CD8-positive, alpha-beta memory T cell (primary cell): ENCODE data around the gene DNAH1. TPM values are rescaled to one million over a fixed set of nuclear protein-coding genes. Genes with fewer than 3 reads are reported as not detected.

ENCODE experiments used
- CTCF ChIA-PET: fragments of 350-600 bp; sonication (Branson Sonifier 250); formaldehyde crosslinking; loops from one replicate; lab custom pipeline; 2021; ENCODE audit warnings: antibody characterized with exemption; lab: Charles Lee
- POLR2A ChIA-PET: fragments of 350-600 bp; sonication (Branson Sonifier 250); formaldehyde crosslinking; loops from one replicate; lab custom pipeline; 2021; ENCODE audit warnings: antibody characterized with exemption; lab: Charles Lee
- DNase-seq, 5 donors: peaks; one replicate each; pipeline versions ENCODE4 v3.0.0 to v3.0.0-alpha.2; 2020 to 2022; ENCODE audit warnings: mixed read lengths in 1 of 5
- H3K27ac ChIP-seq: one replicate; pipeline ENCODE4 v1.7.0; 2013; ENCODE audit warnings: low read depth, mild to moderate bottlenecking, low read length, moderate library complexity
- H3K27me3 ChIP-seq: 2 replicates; pipeline ENCODE4 v1.7.0; 2013; ENCODE audit warnings: low read length, mild to moderate bottlenecking; ENCODE audit not compliant: insufficient read depth, poor library complexity, severe bottlenecking
- H3K36me3 ChIP-seq: 2 replicates; pipeline ENCODE4 v1.7.0; 2013; ENCODE audit warnings: mild to moderate bottlenecking, low read length, moderate library complexity; ENCODE audit not compliant: insufficient read depth
- H3K4me1 ChIP-seq: 2 replicates; pipeline ENCODE4 v1.7.0; 2013; ENCODE audit warnings: mild to moderate bottlenecking, low read length, moderate library complexity; ENCODE audit not compliant: insufficient read depth
- H3K4me3 ChIP-seq: 2 replicates; pipeline ENCODE4 v1.7.0; 2013; ENCODE audit warnings: mild to moderate bottlenecking, low read length
- H3K9me3 ChIP-seq: 2 replicates; pipeline ENCODE4 v1.7.0; 2013; ENCODE audit warnings: mild to moderate bottlenecking, low read length
- H3K27ac Mint-ChIP-seq, 8 donors: one replicate each; pipeline ENCODE4 v1.8.0; 2020 to 2021; ENCODE audit warnings: mixed read lengths in 8 of 8, mild to moderate bottlenecking in 6 of 8, inconsistent platforms in 3 of 8, moderate library complexity in 3 of 8
- H3K27me3 Mint-ChIP-seq, 2 donors: one replicate each; pipeline ENCODE4 v1.8.0; 2020 to 2021; ENCODE audit warnings: mixed read lengths in 2 of 2, mild to moderate bottlenecking in 1 of 2, moderate library complexity in 1 of 2
- H3K36me3 Mint-ChIP-seq, 3 donors: one replicate each; pipeline ENCODE4 v1.8.0; 2020 to 2021; ENCODE audit warnings: mixed read lengths in 3 of 3, inconsistent platforms in 1 of 3, mild to moderate bottlenecking in 1 of 3
- H3K4me1 Mint-ChIP-seq, 3 donors: one replicate each; pipeline ENCODE4 v1.8.0; 2020 to 2021; ENCODE audit warnings: mixed read lengths in 3 of 3, inconsistent platforms in 1 of 3, mild to moderate bottlenecking in 1 of 3
- H3K4me3 Mint-ChIP-seq, 7 donors: one replicate each; pipeline ENCODE4 v1.8.0; 2020 to 2021; ENCODE audit warnings: mixed read lengths in 7 of 7, mild to moderate bottlenecking in 6 of 7, moderate library complexity in 4 of 7, inconsistent platforms in 2 of 7
- H3K9me3 Mint-ChIP-seq, 5 donors: one replicate each; pipeline ENCODE4 v1.8.0; 2020 to 2022; ENCODE audit warnings: mixed read lengths in 5 of 5, mild to moderate bottlenecking in 3 of 5, moderate library complexity in 2 of 5, inconsistent platforms in 1 of 5
- polyA plus RNA-seq: library from polyadenylated mRNA; unstranded; fragments of 300-500 nt; fragmentation: Illumina TruSeq; gene quantifications from one replicate; pipeline ENCODE4 v1.2.3, GENCODE V29; 2021
- total RNA-seq, 2 experiments: library from RNA; stranded (reverse); gene quantifications; one replicate each; pipeline ENCODE4 v1.2.3, GENCODE V29; 2021

The DNAH1 gene
- total and polyA plus RNA-seq, 3 experiments from 2014 or later = 1.0 to 7.0 (median 7.0) TPM

GRCh38 chr3:52391096-52391495, 75.0 kb downstream of the DNAH1 start:
- H3K4me1 ChIP-seq = no peaks in the 10 kb centered on the region
- H3K27me3 ChIP-seq = no peaks in the 10 kb centered on the region
- Mint-ChIP-seq H3K9me3 (no peaks in the 10 kb centered on the region), H3K4me3 (no peak overlapping the region), H3K36me3 (peaks cover 6 to 65% (median 6%) of the 10 kb centered on the region in 3 donors), H3K27me3 (no peaks in the 10 kb centered on the region), H3K27ac (no peak overlapping the region), H3K4me1 (no peaks in the 10 kb centered on the region)
- no peaks in the 10 kb centered on the region for H3K9me3 ChIP-seq
- POLR2A ChIA-PET = no interaction called here
- no peak overlapping the region for H3K27ac ChIP-seq
- CTCF ChIA-PET = interaction anchor here (1.4 kb wide), 1 partner anchor 170 kb away, joined by 3 read pairs; no protein-coding TSS in a partner anchor
- no peak for DNase-seq
- no peaks in the 10 kb centered on the region for H3K36me3 ChIP-seq
- no peak overlapping the region for H3K4me3 ChIP-seq

- H3K36me3 Mint-ChIP-seq = peaks cover 6 to 61% (median 8%) of the 10 kb centered on the region in 3 donors
- Histone ChIP-seq H3K27ac (no peak overlapping the region), H3K4me3 (no peak overlapping the region), H3K36me3 (no peaks in the 10 kb centered on the region), H3K27me3 (no peaks in the 10 kb centered on the region), H3K9me3 (no peaks in the 10 kb centered on the region), H3K4me1 (no peaks in the 10 kb centered on the region)
- H3K4me3 Mint-ChIP-seq = no peak overlapping the region
- ChIA-PET CTCF (no interaction called here), POLR2A (no interaction called here)
- DNase-seq = peak in 1 of 5 donors; percentile 40
- H3K9me3 Mint-ChIP-seq = no peaks in the 10 kb centered on the region
- H3K27me3 Mint-ChIP-seq = no peaks in the 10 kb centered on the region
- no peak overlapping the region for H3K27ac Mint-ChIP-seq
- no peaks in the 10 kb centered on the region for H3K4me1 Mint-ChIP-seq
Measured at GRCh38 chr3:52392216-52392930, 76.3 kb downstream of the DNAH1 start.

- no peaks in the 10 kb centered on the region for H3K4me1 ChIP-seq
- H3K27ac ChIP-seq = no peak overlapping the region
- no peaks in the 10 kb centered on the region for H3K36me3 ChIP-seq
- Mint-ChIP-seq H3K4me3 (no peak overlapping the region), H3K9me3 (no peaks in the 10 kb centered on the region), H3K27me3 (no peaks in the 10 kb centered on the region), H3K4me1 (no peaks in the 10 kb centered on the region), H3K36me3 (peaks cover 6 to 65% (median 11%) of the 10 kb centered on the region in 3 donors), H3K27ac (peak overlapping the region in 1 of 8 donors; percentile 18)
- H3K27me3 ChIP-seq = no peaks in the 10 kb centered on the region
- POLR2A ChIA-PET = no interaction called here
- CTCF ChIA-PET = no interaction called here
- no peak overlapping the region for H3K4me3 ChIP-seq
- H3K9me3 ChIP-seq = no peaks in the 10 kb centered on the region
- DNase-seq = peak in 1 of 5 donors; percentile 28
Measured at GRCh38 chr3:52393131-52393807, 77.2 kb downstream of the DNAH1 start.

DNA sequence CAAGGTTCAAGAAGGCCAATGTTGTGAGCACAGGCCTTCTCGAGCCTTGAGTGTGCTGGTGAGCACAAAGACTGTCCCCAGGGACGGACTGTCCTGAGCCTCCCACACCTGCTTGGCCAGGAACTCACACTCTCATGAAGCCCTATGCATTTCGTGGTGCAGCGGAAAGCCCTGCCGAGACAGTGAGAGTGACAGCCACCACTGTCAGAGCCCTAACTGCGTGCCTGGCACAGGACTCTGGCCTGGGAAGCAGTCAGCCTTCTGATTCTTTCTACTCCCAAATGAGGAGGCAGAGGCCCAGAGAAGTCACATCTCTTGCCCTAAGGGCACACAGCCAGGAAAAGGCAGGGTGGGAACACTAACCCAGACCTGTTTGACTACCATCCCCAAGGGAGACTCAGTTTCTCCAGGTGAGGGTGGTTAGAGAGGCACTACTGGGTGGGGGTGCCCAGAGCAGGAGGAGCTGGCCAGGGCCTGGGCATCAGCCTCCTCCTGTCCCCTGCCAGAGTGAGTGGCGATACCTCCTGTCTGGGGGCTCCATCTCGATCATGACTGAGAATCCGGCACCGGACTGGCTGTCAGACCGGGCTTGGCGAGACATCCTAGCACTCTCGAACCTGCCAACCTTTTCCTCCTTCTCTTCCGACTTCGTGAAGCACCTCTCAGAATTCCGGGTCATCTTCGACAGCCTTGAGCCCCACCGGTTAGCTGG, 78.0 kb downstream of the DNAH1 start:
- Histone ChIP-seq H3K36me3 (no peaks in the 10 kb centered on the region), H3K4me1 (no peaks in the 10 kb centered on the region), H3K27ac (no peak overlapping the region), H3K27me3 (no peaks in the 10 kb centered on the region), H3K9me3 (no peaks in the 10 kb centered on the region), H3K4me3 (no peak overlapping the region)
- Mint-ChIP-seq H3K4me1 (no peaks in the 10 kb centered on the region), H3K9me3 (no peaks in the 10 kb centered on the region), H3K36me3 (peaks cover 6 to 66% (median 11%) of the 10 kb centered on the region in 3 donors), H3K27me3 (no peaks in the 10 kb centered on the region), H3K27ac (peak overlapping the region in 1 of 8 donors; percentile 50), H3K4me3 (no peak overlapping the region)
- ChIA-PET POLR2A (no interaction called here), CTCF (no interaction called here)
- peak in 1 of 5 donors; percentile 33 for DNase-seq

DNA sequence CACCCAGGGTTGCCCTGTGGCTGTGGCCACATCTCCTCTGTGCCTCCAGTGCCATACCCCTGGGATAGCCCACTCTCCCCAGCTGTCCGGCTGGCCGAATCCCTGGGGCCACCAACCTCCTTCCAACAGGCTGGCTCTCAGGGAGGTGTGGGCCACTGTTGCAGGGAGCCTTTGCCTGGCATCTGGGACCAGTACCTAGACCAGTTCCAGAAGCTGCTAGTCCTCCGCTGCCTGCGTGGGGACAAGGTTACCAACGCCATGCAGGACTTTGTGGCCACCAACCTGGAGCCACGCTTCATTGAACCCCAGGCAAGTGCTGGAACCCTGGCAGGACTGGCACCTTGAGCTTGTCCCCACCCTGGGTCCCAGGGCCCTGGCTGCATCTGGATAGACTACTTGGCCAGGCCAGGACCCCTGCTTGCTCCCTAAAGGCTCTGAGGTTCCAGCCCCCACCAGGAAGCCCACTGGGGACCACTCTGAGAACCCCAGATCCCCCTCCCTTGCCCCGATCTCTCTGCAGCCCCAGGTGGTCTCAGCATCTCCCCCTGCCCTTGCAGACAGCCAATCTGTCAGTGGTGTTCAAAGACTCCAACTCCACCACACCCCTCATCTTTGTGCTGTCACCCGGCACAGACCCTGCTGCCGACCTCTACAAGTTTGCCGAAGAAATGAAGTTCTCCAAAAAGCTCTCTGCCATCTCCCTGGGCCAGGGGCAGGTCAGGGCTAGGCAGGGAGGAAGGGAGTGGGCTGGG, 78.8 kb downstream of the DNAH1 start:
- H3K27ac Mint-ChIP-seq = peak overlapping the region in 3 of 8 donors; percentile 47 to 68 (median 50)
- DNase-seq = peak in 1 of 5 donors; percentile 38
- H3K4me3 Mint-ChIP-seq = no peak overlapping the region
- H3K4me1 ChIP-seq = no peaks in the 10 kb centered on the region
- no peaks in the 10 kb centered on the region for H3K36me3 ChIP-seq
- no peaks in the 10 kb centered on the region for H3K27me3 ChIP-seq
- CTCF ChIA-PET = no interaction called here
- H3K27ac ChIP-seq = no peak overlapping the region
- no peak overlapping the region for H3K4me3 ChIP-seq
- H3K27me3 Mint-ChIP-seq = peaks cover 0 to 2% of the 10 kb centered on the region in 2 donors
- POLR2A ChIA-PET = no interaction called here
- no peaks in the 10 kb centered on the region for H3K4me1 Mint-ChIP-seq
- peaks cover 6 to 67% (median 11%) of the 10 kb centered on the region in 3 donors for H3K36me3 Mint-ChIP-seq
- H3K9me3 ChIP-seq = no peaks in the 10 kb centered on the region
- H3K9me3 Mint-ChIP-seq = no peaks in the 10 kb centered on the region

- ChIA-PET POLR2A (no interaction called here), CTCF (no interaction called here)
- Mint-ChIP-seq H3K4me3 (no peak overlapping the region), H3K4me1 (no peaks in the 10 kb centered on the region), H3K36me3 (peaks cover 6 to 67% (median 12%) of the 10 kb centered on the region in 3 donors), H3K27me3 (peaks cover 0 to 2% of the 10 kb centered on the region in 2 donors), H3K27ac (no peak overlapping the region), H3K9me3 (no peaks in the 10 kb centered on the region)
- Histone ChIP-seq H3K27ac (no peak overlapping the region), H3K36me3 (no peaks in the 10 kb centered on the region), H3K4me3 (no peak overlapping the region), H3K27me3 (no peaks in the 10 kb centered on the region), H3K4me1 (no peaks in the 10 kb centered on the region), H3K9me3 (no peaks in the 10 kb centered on the region)
- no peak for DNase-seq
Measured at GRCh38 chr3:52395503-52395865, 79.4 kb downstream of the DNAH1 start.

DNA sequence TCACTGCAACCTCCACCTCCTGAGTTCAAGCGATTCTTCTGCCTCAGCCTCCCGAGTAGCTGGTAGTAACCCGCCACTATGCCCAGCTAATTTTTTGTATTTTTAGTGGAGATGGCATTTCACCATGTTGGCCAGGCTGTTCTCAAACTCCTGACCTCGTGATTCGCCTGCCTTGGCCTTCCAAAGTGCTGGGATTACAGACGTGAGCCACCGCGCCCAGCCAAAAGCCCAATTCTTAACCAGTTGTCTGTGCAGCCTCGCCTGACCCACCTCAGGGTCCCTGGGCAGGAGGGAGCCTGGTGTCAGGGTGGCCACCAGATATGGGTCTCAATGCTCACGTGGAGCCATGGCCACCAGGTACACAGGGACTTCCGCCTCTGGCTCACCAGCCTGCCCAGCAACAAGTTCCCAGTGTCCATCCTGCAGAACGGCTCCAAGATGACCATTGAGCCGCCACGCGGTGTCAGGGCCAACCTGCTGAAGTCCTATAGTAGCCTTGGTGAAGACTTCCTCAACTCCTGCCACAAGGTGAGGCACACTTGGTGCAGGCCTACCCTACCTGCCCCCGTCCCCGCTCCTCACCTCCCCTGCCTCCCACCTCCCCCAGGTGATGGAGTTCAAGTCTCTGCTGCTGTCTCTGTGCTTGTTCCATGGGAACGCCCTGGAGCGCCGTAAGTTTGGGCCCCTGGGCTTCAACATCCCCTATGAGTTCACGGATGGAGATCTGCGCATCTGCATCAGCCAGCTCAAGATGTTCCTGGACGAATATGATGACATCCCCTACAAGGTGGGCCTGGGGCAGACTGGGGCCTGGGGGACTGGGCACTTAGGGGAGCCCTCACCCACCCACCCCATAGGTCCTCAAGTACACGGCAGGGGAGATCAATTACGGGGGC, 80.1 kb downstream of the DNAH1 start:
- H3K9me3 Mint-ChIP-seq = no peaks in the 10 kb centered on the region
- POLR2A ChIA-PET = no interaction called here

More for the DNA sequence above, 80.1 kb downstream of the DNAH1 start:
- no peaks in the 10 kb centered on the region for H3K36me3 ChIP-seq
- H3K9me3 ChIP-seq = no peaks in the 10 kb centered on the region
- Mint-ChIP-seq H3K4me1 (no peaks in the 10 kb centered on the region), H3K27me3 (peaks cover 0 to 2% of the 10 kb centered on the region in 2 donors), H3K27ac (peak overlapping the region in 1 of 8 donors; percentile 69), H3K36me3 (peaks cover 6 to 69% (median 15%) of the 10 kb centered on the region in 3 donors), H3K4me3 (no peak overlapping the region)
- H3K4me3 ChIP-seq = no peak overlapping the region
- DNase-seq = peak in 1 of 5 donors; percentile 34
- H3K27me3 ChIP-seq = no peaks in the 10 kb centered on the region
- CTCF ChIA-PET = no interaction called here
- no peak overlapping the region for H3K27ac ChIP-seq
- no peaks in the 10 kb centered on the region for H3K4me1 ChIP-seq
